ENCODE measurements around the gene FTCDNL1. TPM values are rescaled to one million over a fixed set of nuclear protein-coding genes. Genes with fewer than 3 reads are reported as not detected.

FTCDNL1 gene
- total and polyA plus RNA-seq, 9 of the 15 experiments (the other 6 are each of a cell fraction or from before 2014, with no cell fraction given) = 0.13 to 0.58 (median 0.32) TPM

DNA sequence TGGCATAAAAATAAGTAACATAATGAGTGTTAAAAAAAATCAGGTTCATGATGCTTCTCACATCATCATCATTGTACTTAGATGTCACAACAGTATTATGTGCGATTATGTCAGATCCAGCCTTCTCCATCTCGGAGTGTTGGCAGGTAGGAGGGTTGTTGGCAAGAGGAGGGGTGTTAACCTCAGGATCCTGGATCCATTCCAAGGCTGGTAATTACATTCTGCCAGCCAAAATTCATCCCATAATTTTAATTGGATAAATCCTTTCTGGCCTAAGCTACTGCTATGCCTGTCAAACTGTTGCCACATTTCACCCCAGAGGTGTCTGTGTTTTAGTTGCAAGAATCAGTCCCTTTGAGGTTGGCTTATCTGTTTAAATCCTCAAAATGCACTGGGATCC is 891 bp upstream of the FTCDNL1 start:
- no peak for TF ChIP-seq ZNF146 (CRISPR knock-in tag; IDR thresholded peaks at IDR 0.05; ENCODE audit: unreplicated experiment)
- TF ChIP-seq CXXC5 (CRISPR knock-in tag; IDR thresholded peaks at IDR 0.05) = no peak
- FAIRE-seq (no peak), ATAC-seq (no peak), DNase-seq (ENCODE audit: extremely low read depth in 1 of 4, low spot score in 3 of 4) (no peak)
- no TSS peak for BruUV-seq (replicated peaks)
- Histone ChIP-seq H3K27me3 (ENCODE audit: control insufficient read depth in 2 of 2, insufficient read depth in 2 of 2, low read length in 2 of 2) (no peaks in the 10 kb centered on the region), H3K4me2 (ENCODE audit: insufficient read depth, low read length) (no peak overlapping the region), H3K36me3 (ENCODE audit: control insufficient read depth, insufficient read depth, low read length) (no peaks in the 10 kb centered on the region), H3K4me3 (no peak overlapping the region), H3K9me3 (replicated peaks; ENCODE audit: control insufficient read depth, insufficient read depth, low read depth, low read length) (no peaks in the 10 kb centered on the region), H3K4me1 (replicated peaks in 1 of 2; ENCODE audit: control insufficient read depth in 2 of 2, insufficient read depth in 2 of 2, low read length in 2 of 2) (peaks cover 2 to 8% of the 10 kb centered on the region in 2 experiments; a peak in 3 of 5 replicates), H3K27ac (ENCODE audit: extremely low read depth, low read depth, low read length) (no peak overlapping the region), H3K79me2 (ENCODE audit: control insufficient read depth, insufficient read depth, low read length) (no peaks in the 10 kb centered on the region), H3K9me1 (ENCODE audit: control insufficient read depth, insufficient read depth, low read length) (no peaks in the 10 kb centered on the region), H4K20me1 (replicated peaks; ENCODE audit: control insufficient read depth, insufficient read depth, low read length) (no peaks in the 10 kb centered on the region), H2AFZ (ENCODE audit: low read depth, low read length) (no peak overlapping the region), H3K9ac (ENCODE audit: insufficient read depth in 1 of 2, low read depth in 2 of 2, low read length in 2 of 2) (no peak overlapping the region)
- ChIA-PET POLR2A (no interaction called here), CTCF (ENCODE audit: low intra/inter-chr PET ratio) (no interaction called here)
- 89% methylated on average over 2 of the region's 2 CpGs for WGBS (ENCODE audit: insufficient coverage, low coverage, missing lambda C conversion rate)
- in situ Hi-C loops (cut with MboI) (no loop called here), intact Hi-C loops (cut with micrococcal nuclease) (no loop called here)

- intact Hi-C loops (cut with micrococcal nuclease) = no loop called here
- Histone ChIP-seq H3K9ac (ENCODE audit: insufficient read depth in 1 of 2, low read depth in 2 of 2, low read length in 2 of 2) (peak overlapping the region; percentile 38 to 89; a peak in 3 of 4 replicates), H3K79me2 (ENCODE audit: control insufficient read depth, insufficient read depth, low read length) (no peaks in the 10 kb centered on the region), H3K27me3 (ENCODE audit: control insufficient read depth in 2 of 2, insufficient read depth in 2 of 2, low read length in 2 of 2) (no peaks in the 10 kb centered on the region), H3K4me2 (ENCODE audit: insufficient read depth, low read length) (peak overlapping the region; percentile 88), H3K4me1 (replicated peaks in 1 of 2; ENCODE audit: control insufficient read depth in 2 of 2, insufficient read depth in 2 of 2, low read length in 2 of 2) (peaks cover 2 to 8% of the 10 kb centered on the region in 2 experiments; a peak in 2 of 5 replicates), H4K20me1 (replicated peaks; ENCODE audit: control insufficient read depth, insufficient read depth, low read length) (no peaks in the 10 kb centered on the region), H3K36me3 (ENCODE audit: control insufficient read depth, insufficient read depth, low read length) (no peaks in the 10 kb centered on the region), H3K4me3 (peak overlapping the region; percentile 59), H3K9me3 (replicated peaks; ENCODE audit: control insufficient read depth, insufficient read depth, low read depth, low read length) (no peaks in the 10 kb centered on the region), H3K27ac (ENCODE audit: extremely low read depth, low read depth, low read length) (no peak overlapping the region), H2AFZ (ENCODE audit: low read depth, low read length) (peak overlapping the region; percentile 97), H3K9me1 (ENCODE audit: control insufficient read depth, insufficient read depth, low read length) (no peaks in the 10 kb centered on the region)
- no peak for ATAC-seq
- POLR2A ChIA-PET = interaction anchor here (0.7 kb wide), 1 partner anchor 11 kb away, joined by 3 read pairs; no protein-coding TSS in a partner anchor
- CTCF ChIA-PET (ENCODE audit: low intra/inter-chr PET ratio) = no interaction called here
- WGBS (ENCODE audit: insufficient coverage, low coverage, missing lambda C conversion rate) = 16% methylated on average over 6 of the region's 8 CpGs
- DNase-seq (ENCODE audit: extremely low read depth in 1 of 4, low spot score in 3 of 4) = no peak
- no peak for FAIRE-seq
- in situ Hi-C loops (cut with MboI) = no loop called here
- no TSS peak for BruUV-seq (replicated peaks)
- TF ChIP-seq, protein P1, sequence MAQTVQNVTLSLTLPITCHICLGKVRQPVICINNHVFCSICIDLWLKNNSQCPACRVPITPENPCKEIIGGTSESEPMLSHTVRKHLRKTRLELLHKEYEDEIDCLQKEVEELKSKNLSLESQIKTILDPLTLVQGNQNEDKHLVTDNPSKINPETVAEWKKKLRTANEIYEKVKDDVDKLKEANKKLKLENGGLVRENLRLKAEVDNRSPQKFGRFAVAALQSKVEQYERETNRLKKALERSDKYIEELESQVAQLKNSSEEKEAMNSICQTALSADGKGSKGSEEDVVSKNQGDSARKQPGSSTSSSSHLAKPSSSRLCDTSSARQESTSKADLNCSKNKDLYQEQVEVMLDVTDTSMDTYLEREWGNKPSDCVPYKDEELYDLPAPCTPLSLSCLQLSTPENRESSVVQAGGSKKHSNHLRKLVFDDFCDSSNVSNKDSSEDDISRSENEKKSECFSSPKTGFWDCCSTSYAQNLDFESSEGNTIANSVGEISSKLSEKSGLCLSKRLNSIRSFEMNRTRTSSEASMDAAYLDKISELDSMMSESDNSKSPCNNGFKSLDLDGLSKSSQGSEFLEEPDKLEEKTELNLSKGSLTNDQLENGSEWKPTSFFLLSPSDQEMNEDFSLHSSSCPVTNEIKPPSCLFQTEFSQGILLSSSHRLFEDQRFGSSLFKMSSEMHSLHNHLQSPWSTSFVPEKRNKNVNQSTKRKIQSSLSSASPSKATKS (CRISPR knock-in tag; IDR thresholded peaks at IDR 0.05) = no peak
- 0 out of 2 replicates have a peak, but pooled peaks have one; percentile 2 for TF ChIP-seq SPI1 (IDR thresholded peaks at IDR 0.05; ENCODE audit: borderline replicate concordance, low read depth, low read length)
- no peak for TF ChIP-seq ZSCAN29 (IDR thresholded peaks at IDR 0.05)
- TF ChIP-seq DPF2 (IDR thresholded peaks at IDR 0.05) = 0 out of 2 replicates have a peak, but pooled peaks have one; percentile 4
- no peak for TF ChIP-seq GABPB1 (CRISPR knock-in tag; IDR thresholded peaks at IDR 0.05)
- TF ChIP-seq, protein P2, sequence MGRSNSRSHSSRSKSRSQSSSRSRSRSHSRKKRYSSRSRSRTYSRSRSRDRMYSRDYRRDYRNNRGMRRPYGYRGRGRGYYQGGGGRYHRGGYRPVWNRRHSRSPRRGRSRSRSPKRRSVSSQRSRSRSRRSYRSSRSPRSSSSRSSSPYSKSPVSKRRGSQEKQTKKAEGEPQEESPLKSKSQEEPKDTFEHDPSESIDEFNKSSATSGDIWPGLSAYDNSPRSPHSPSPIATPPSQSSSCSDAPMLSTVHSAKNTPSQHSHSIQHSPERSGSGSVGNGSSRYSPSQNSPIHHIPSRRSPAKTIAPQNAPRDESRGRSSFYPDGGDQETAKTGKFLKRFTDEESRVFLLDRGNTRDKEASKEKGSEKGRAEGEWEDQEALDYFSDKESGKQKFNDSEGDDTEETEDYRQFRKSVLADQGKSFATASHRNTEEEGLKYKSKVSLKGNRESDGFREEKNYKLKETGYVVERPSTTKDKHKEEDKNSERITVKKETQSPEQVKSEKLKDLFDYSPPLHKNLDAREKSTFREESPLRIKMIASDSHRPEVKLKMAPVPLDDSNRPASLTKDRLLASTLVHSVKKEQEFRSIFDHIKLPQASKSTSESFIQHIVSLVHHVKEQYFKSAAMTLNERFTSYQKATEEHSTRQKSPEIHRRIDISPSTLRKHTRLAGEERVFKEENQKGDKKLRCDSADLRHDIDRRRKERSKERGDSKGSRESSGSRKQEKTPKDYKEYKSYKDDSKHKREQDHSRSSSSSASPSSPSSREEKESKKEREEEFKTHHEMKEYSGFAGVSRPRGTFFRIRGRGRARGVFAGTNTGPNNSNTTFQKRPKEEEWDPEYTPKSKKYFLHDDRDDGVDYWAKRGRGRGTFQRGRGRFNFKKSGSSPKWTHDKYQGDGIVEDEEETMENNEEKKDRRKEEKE (IDR thresholded peaks at IDR 0.05; ENCODE audit: borderline replicate concordance in 1 of 2, control insufficient read depth in 1 of 2, low read depth in 2 of 2, low read length in 1 of 2) = no peak
- TF ChIP-seq, protein P3, sequence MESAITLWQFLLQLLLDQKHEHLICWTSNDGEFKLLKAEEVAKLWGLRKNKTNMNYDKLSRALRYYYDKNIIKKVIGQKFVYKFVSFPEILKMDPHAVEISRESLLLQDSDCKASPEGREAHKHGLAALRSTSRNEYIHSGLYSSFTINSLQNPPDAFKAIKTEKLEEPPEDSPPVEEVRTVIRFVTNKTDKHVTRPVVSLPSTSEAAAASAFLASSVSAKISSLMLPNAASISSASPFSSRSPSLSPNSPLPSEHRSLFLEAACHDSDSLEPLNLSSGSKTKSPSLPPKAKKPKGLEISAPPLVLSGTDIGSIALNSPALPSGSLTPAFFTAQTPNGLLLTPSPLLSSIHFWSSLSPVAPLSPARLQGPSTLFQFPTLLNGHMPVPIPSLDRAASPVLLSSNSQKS (CRISPR knock-in tag; IDR thresholded peaks at IDR 0.05) = no peak
Observed at GRCh38 chr2:199851501-199851810, 464 bp upstream of the FTCDNL1 start.

Measured in K562 (cell line).